Left lung (tissue), 10 donors: ENCODE results near the gene CDH22. TPM values are rescaled to one million over a fixed set of nuclear protein-coding genes. Genes with fewer than 3 reads are reported as not detected.

ENCODE experiments used
- ATAC-seq: fragments of 200-7000 bp; cut with Tn5 transposase; one replicate; pipeline ENCODE4 v1.9.1; 2020; ENCODE audit warnings: moderate library complexity
- DNase-seq, 4 donors: peaks; one replicate each; pipeline ENCODE4 v3.0.0-alpha.2; 2013 to 2020
- H3K27ac ChIP-seq, 2 donors: fragments of 200-600 bp; sonication (generic) in 1 of 2; one replicate each; pipeline versions ENCODE4 v1.5.0 to v1.8.0; 2020 to 2021
- H3K27me3 ChIP-seq, 2 donors: fragments of 200-600 bp; sonication (generic) in 1 of 2; one replicate each; pipeline versions ENCODE4 v1.5.0 to v1.8.0; 2020 to 2021
- H3K36me3 ChIP-seq, 2 donors: fragments of 200-600 bp; sonication (generic) in 1 of 2; one replicate each; pipeline versions ENCODE4 v1.5.0 to v1.8.0; 2020 to 2021
- H3K4me1 ChIP-seq, 2 donors: fragments of 200-600 bp; one replicate each; pipeline ENCODE4 v1.8.0; 2021
- H3K4me3 ChIP-seq, 2 donors: fragments of 200-600 bp; sonication (generic) in 1 of 2; one replicate each; pipeline versions ENCODE4 v1.5.0 to v1.8.0; 2020 to 2021; ENCODE audit warnings: mild to moderate bottlenecking in 1 of 2
- H3K9me3 ChIP-seq, 2 donors: fragments of 200-600 bp; sonication (generic) in 1 of 2; one replicate each; pipeline versions ENCODE4 v1.5.0 to v1.8.0; 2020 to 2021
- intact Hi-C, 2 donors: fragments of 100-400 bp; cut with DNase I; formaldehyde crosslinking; loops; one replicate each; pipeline versions ENCODE4 v1.11.2 to v1.14.2; 2022
- polyA plus RNA-seq, 6 donors: library from polyadenylated mRNA; unstranded; fragments of 120-200 nt; gene quantifications; one replicate each; pipeline ENCODE4 v1.2.1, GENCODE V29; 2013; ENCODE audit not compliant: insufficient read length in 6 of 6
- total RNA-seq, 2 donors: library from RNA; stranded (reverse); fragmentation: NEBNext Ultra II Directional; extraction: Animal tissue kit (Norgen Biotek cat#: 25700); gene quantifications; one replicate each; pipeline ENCODE4 v1.2.1, GENCODE V29; 2021
- TF ChIP-seq, protein P1 (sequence below), 2 donors: fragments of 200-600 bp; sonication (generic) in 1 of 2; IDR thresholded peaks; one replicate each; pipeline versions ENCODE4 v1.5.0 to v1.8.0; 2021; ENCODE audit warnings: antibody characterized with exemption in 2 of 2
- donor health status: DM: no; HTN: yes; CAD: no.
- donor health status: DM: no; HTN: no; CAD: no.

The CDH22 gene
- total and polyA plus RNA-seq, 8 donors = 0.06 to 0.26 (median 0.08) TPM; not detected in 2

DNA sequence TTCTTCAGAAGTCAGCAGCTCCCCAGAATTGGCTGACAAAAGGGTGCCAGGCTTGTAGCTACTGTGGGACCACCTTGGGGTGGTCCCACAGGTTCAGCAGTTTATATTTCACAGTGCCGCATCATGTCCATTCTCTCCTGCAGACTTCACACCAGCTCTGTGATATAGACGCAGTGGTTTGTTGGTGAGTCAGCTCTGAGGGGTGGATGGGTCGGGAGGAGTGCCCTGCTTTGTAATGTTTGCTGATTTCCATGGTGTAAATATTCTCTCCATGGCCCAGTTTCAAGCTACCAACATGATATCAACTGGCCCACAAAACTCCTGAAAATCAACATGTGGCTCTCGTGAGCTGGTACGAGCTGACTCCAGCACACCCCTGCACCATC is 78.2 kb downstream of the CDH22 start:
- no peaks in the 10 kb centered on the region for H3K36me3 ChIP-seq
- no peak for DNase-seq
- intact Hi-C loops = no loop called here
- H3K4me3 ChIP-seq = no peak overlapping the region
- TF ChIP-seq, protein P1, sequence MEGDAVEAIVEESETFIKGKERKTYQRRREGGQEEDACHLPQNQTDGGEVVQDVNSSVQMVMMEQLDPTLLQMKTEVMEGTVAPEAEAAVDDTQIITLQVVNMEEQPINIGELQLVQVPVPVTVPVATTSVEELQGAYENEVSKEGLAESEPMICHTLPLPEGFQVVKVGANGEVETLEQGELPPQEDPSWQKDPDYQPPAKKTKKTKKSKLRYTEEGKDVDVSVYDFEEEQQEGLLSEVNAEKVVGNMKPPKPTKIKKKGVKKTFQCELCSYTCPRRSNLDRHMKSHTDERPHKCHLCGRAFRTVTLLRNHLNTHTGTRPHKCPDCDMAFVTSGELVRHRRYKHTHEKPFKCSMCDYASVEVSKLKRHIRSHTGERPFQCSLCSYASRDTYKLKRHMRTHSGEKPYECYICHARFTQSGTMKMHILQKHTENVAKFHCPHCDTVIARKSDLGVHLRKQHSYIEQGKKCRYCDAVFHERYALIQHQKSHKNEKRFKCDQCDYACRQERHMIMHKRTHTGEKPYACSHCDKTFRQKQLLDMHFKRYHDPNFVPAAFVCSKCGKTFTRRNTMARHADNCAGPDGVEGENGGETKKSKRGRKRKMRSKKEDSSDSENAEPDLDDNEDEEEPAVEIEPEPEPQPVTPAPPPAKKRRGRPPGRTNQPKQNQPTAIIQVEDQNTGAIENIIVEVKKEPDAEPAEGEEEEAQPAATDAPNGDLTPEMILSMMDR (IDR thresholded peaks at IDR 0.05) = no peak
- H3K4me1 ChIP-seq = no peaks in the 10 kb centered on the region
- H3K9me3 ChIP-seq = no peaks in the 10 kb centered on the region
- ATAC-seq = no peak
- no peak overlapping the region for H3K27ac ChIP-seq
- H3K27me3 ChIP-seq = peaks cover 7 to 79% of the 10 kb centered on the region in 2 donors

GRCh38 chr20:46229478-46230105 is 78.7 kb downstream of the CDH22 start:
- TF ChIP-seq, protein P1 (IDR thresholded peaks at IDR 0.05) = no peak
- H3K27ac ChIP-seq = no peak overlapping the region
- ATAC-seq (no peak), DNase-seq (no peak)
- no peak overlapping the region for H3K4me3 ChIP-seq
- H3K9me3 ChIP-seq = no peaks in the 10 kb centered on the region
- intact Hi-C loops = no loop called here
- peaks cover 7 to 84% of the 10 kb centered on the region in 2 donors for H3K27me3 ChIP-seq
- no peaks in the 10 kb centered on the region for H3K36me3 ChIP-seq
- no peaks in the 10 kb centered on the region for H3K4me1 ChIP-seq

DNA sequence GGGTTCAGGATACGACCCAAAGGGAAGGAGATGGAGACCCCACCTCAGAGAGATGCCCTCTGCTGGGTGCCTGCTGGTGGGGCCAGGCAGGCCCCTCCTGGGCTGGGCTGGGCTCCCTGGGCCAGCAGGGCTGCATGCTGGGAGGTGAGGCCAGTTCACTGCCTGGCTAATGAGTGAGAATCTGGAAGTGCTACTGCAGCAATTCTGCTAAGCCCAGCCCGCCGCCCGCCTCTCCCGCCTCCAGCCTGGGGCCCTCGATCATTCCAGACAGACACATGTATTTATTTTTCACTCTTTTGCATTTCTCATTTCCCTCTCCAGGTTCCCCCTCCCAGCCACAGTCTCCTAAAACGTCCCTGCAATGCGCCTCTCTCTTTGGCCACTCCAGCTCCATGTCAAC is 79.6 kb downstream of the CDH22 start:
- TF ChIP-seq, protein P1 (IDR thresholded peaks at IDR 0.05) = no peak
- Histone ChIP-seq H3K4me3 (no peak overlapping the region), H3K9me3 (no peaks in the 10 kb centered on the region), H3K36me3 (no peaks in the 10 kb centered on the region), H3K27me3 (peaks cover 4 to 85% of the 10 kb centered on the region in 2 donors), H3K27ac (no peak overlapping the region), H3K4me1 (no peaks in the 10 kb centered on the region)
- DNase-seq = no peak
- ATAC-seq = no peak
- intact Hi-C loops = no loop called here

GRCh38 chr20:46227272-46227767 is 81.0 kb downstream of the CDH22 start:
- DNase-seq (no peak), ATAC-seq (no peak)
- Histone ChIP-seq H3K9me3 (no peaks in the 10 kb centered on the region), H3K36me3 (no peaks in the 10 kb centered on the region), H3K27ac (no peak overlapping the region), H3K4me3 (no peak overlapping the region), H3K27me3 (peaks cover 3 to 84% of the 10 kb centered on the region in 2 donors), H3K4me1 (no peaks in the 10 kb centered on the region)
- intact Hi-C loops = no loop called here
- TF ChIP-seq, protein P1 (IDR thresholded peaks at IDR 0.05) = no peak

- H3K27ac ChIP-seq = no peak overlapping the region
- no peak overlapping the region for H3K4me3 ChIP-seq
- intact Hi-C loops = no loop called here
- no peak for ATAC-seq
- no peaks in the 10 kb centered on the region for H3K4me1 ChIP-seq
- no peaks in the 10 kb centered on the region for H3K36me3 ChIP-seq
- H3K27me3 ChIP-seq = peaks cover 3 to 81% of the 10 kb centered on the region in 2 donors
- TF ChIP-seq, protein P1 (IDR thresholded peaks at IDR 0.05) = no peak
- no peak for DNase-seq
- H3K9me3 ChIP-seq = no peaks in the 10 kb centered on the region
Observed at GRCh38 chr20:46226602-46227001, 81.7 kb downstream of the CDH22 start.
